Stomach (tissue), 4 donors: ENCODE results near the gene AGMO.
"Not testable (repeated sequence)": the region's sequence is repeated elsewhere in the genome, so short reads cannot be mapped to it uniquely, and the experiment has no call there.

Source experiments
- EP300 ChIP-seq: sonication (generic); formaldehyde crosslinking; IDR thresholded peaks from one replicate; pipeline ENCODE4 v1.6.1; 2017; ENCODE audit warnings: antibody characterized with exemption
- POLR2A ChIP-seq, 4 donors: fragments of 450-650 bp; IDR thresholded peaks; one replicate each; pipeline ENCODE4 v1.6.1; 2016; ENCODE audit warnings: antibody characterized with exemption in 4 of 4, control low read depth in 2 of 4, mild to moderate bottlenecking in 1 of 4, moderate library complexity in 1 of 4
- POLR2AphosphoS5 ChIP-seq, 3 donors: sonication (generic); formaldehyde crosslinking; IDR thresholded peaks; one replicate each; pipeline ENCODE4 v1.6.1; 2016; ENCODE audit warnings: antibody characterized with exemption in 3 of 3
- TF ChIP-seq, protein P1 (sequence below), 7 experiments: fragments of 450-650 bp in 4 of 7; fragments of 200-600 bp in 3 of 7; sonication (generic) in 3 of 7; IDR thresholded peaks; one replicate each; pipeline ENCODE4 v1.5.1; 2016 to 2019; ENCODE audit warnings: antibody characterized with exemption in 7 of 7, control low read depth in 2 of 7, mild to moderate bottlenecking in 1 of 7

- TF ChIP-seq, protein P1, sequence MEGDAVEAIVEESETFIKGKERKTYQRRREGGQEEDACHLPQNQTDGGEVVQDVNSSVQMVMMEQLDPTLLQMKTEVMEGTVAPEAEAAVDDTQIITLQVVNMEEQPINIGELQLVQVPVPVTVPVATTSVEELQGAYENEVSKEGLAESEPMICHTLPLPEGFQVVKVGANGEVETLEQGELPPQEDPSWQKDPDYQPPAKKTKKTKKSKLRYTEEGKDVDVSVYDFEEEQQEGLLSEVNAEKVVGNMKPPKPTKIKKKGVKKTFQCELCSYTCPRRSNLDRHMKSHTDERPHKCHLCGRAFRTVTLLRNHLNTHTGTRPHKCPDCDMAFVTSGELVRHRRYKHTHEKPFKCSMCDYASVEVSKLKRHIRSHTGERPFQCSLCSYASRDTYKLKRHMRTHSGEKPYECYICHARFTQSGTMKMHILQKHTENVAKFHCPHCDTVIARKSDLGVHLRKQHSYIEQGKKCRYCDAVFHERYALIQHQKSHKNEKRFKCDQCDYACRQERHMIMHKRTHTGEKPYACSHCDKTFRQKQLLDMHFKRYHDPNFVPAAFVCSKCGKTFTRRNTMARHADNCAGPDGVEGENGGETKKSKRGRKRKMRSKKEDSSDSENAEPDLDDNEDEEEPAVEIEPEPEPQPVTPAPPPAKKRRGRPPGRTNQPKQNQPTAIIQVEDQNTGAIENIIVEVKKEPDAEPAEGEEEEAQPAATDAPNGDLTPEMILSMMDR (IDR thresholded peaks at IDR 0.05) = not testable (repeated sequence)
- not testable (repeated sequence) for TF ChIP-seq EP300; POLR2A (IDR thresholded peaks at IDR 0.05); POLR2AphosphoS5 (IDR thresholded peaks at IDR 0.05)
These were observed 14.5 kb downstream of the AGMO start for GRCh38 chr7:15547320-15547719.
